Activated CD4-positive, alpha-beta memory T cell treated with anti-CD3 and anti-CD28 coated beads, Interleukin-2, amount 10 ng/mL, durations not matched to agents 7 days and 5 days (primary cell): ENCODE results near the gene WDR36. TPM values are rescaled to one million over a fixed set of nuclear protein-coding genes. Genes with fewer than 3 reads are reported as not detected.

ENCODE experiments used
- CTCF ChIA-PET: fragments of 350-600 bp; sonication (Branson Sonifier 250); formaldehyde crosslinking; loops from one replicate; lab custom pipeline; 2021; ENCODE audit warnings: antibody characterized with exemption, inconsistent platforms; lab: Charles Lee
- POLR2A ChIA-PET: fragments of 350-600 bp; sonication (Branson Sonifier 250); formaldehyde crosslinking; loops from one replicate; lab custom pipeline; 2021; ENCODE audit warnings: antibody characterized with exemption; lab: Charles Lee
- DNase-seq: peaks from one replicate; pipeline ENCODE4 v3.0.0-alpha.2; 2020
- H3K27ac Mint-ChIP-seq: one replicate; pipeline ENCODE4 v1.8.0; 2021; ENCODE audit warnings: mild to moderate bottlenecking, mixed read lengths
- H3K27me3 Mint-ChIP-seq: one replicate; pipeline ENCODE4 v1.8.0; 2021; ENCODE audit warnings: mixed read lengths
- H3K36me3 Mint-ChIP-seq: one replicate; pipeline ENCODE4 v1.8.0; 2021; ENCODE audit warnings: low read depth, mixed read lengths
- H3K4me1 Mint-ChIP-seq: one replicate; pipeline ENCODE4 v1.8.0; 2021; ENCODE audit warnings: mixed read lengths
- H3K4me3 Mint-ChIP-seq: one replicate; pipeline ENCODE4 v1.8.0; 2021; ENCODE audit warnings: mild to moderate bottlenecking, mixed read lengths
- H3K9me3 Mint-ChIP-seq: one replicate; pipeline ENCODE4 v1.8.0; 2021; ENCODE audit warnings: mixed read lengths
- total RNA-seq, 2 experiments: library from RNA; stranded (reverse); gene quantifications; one replicate each; pipeline ENCODE4 v1.2.3, GENCODE V29; 2021

Gene WDR36
- total RNA-seq, 2 experiments from 2014 or later: 21.8 to 23.2 TPM

- no peaks in the 10 kb centered on the region for H3K4me1 Mint-ChIP-seq
- no peaks in the 10 kb centered on the region for H3K9me3 Mint-ChIP-seq
- peaks cover 31% of the 10 kb centered on the region for H3K36me3 Mint-ChIP-seq
- H3K4me3 Mint-ChIP-seq: no peak overlapping the region
- no peak for DNase-seq
- CTCF ChIA-PET: no interaction called here
- POLR2A ChIA-PET: interaction anchor here (1.0 to 1.2 kb wide), 2 partner anchors 10 to 23 kb away, joined by 3 read pairs; partner anchors contain the start of gene WDR36
- H3K27me3 Mint-ChIP-seq: no peaks in the 10 kb centered on the region
- no peak overlapping the region for H3K27ac Mint-ChIP-seq
These were observed 23.1 kb downstream of the WDR36 start for GRCh38 chr5:111115229-111115628.

GRCh38 chr5:111116550-111116949 is 24.4 kb downstream of the WDR36 start:
- H3K9me3 Mint-ChIP-seq: no peaks in the 10 kb centered on the region
- CTCF ChIA-PET: no interaction called here
- peaks cover 37% of the 10 kb centered on the region for H3K36me3 Mint-ChIP-seq
- no peaks in the 10 kb centered on the region for H3K27me3 Mint-ChIP-seq
- no peak overlapping the region for H3K4me3 Mint-ChIP-seq
- no peaks in the 10 kb centered on the region for H3K4me1 Mint-ChIP-seq
- H3K27ac Mint-ChIP-seq: no peak overlapping the region
- POLR2A ChIA-PET: no interaction called here
- no peak for DNase-seq

- Mint-ChIP-seq H3K27me3 (no peaks in the 10 kb centered on the region), H3K4me1 (no peaks in the 10 kb centered on the region), H3K36me3 (peaks cover 39% of the 10 kb centered on the region), H3K4me3 (no peak overlapping the region), H3K27ac (no peak overlapping the region), H3K9me3 (no peaks in the 10 kb centered on the region)
- DNase-seq: no peak
- CTCF ChIA-PET: no interaction called here
- POLR2A ChIA-PET: no interaction called here
These were observed 25.0 kb downstream of the WDR36 start for GRCh38 chr5:111117136-111117535.

- H3K27ac Mint-ChIP-seq: no peak overlapping the region
- H3K27me3 Mint-ChIP-seq: no peaks in the 10 kb centered on the region
- DNase-seq: no peak
- no peaks in the 10 kb centered on the region for H3K4me1 Mint-ChIP-seq
- ChIA-PET POLR2A (no interaction called here), CTCF (no interaction called here)
- H3K4me3 Mint-ChIP-seq: no peak overlapping the region
- H3K36me3 Mint-ChIP-seq: peaks cover 40% of the 10 kb centered on the region
- no peaks in the 10 kb centered on the region for H3K9me3 Mint-ChIP-seq
These were observed 27.1 kb downstream of the WDR36 start for GRCh38 chr5:111119221-111119620.

GRCh38 chr5:111119856-111120255 is 27.7 kb downstream of the WDR36 start:
- Mint-ChIP-seq H3K27ac (no peak overlapping the region), H3K9me3 (no peaks in the 10 kb centered on the region), H3K36me3 (peaks cover 44% of the 10 kb centered on the region), H3K4me3 (no peak overlapping the region), H3K27me3 (no peaks in the 10 kb centered on the region), H3K4me1 (peaks cover 2% of the 10 kb centered on the region)
- CTCF ChIA-PET: no interaction called here
- POLR2A ChIA-PET: no interaction called here
- no peak for DNase-seq

GRCh38 chr5:111120911-111121310 is 28.8 kb downstream of the WDR36 start:
- H3K27ac Mint-ChIP-seq: no peak overlapping the region
- ChIA-PET POLR2A (no interaction called here), CTCF (no interaction called here)
- no peak for DNase-seq
- no peaks in the 10 kb centered on the region for H3K9me3 Mint-ChIP-seq
- no peaks in the 10 kb centered on the region for H3K27me3 Mint-ChIP-seq
- H3K36me3 Mint-ChIP-seq: peaks cover 44% of the 10 kb centered on the region
- peaks cover 2% of the 10 kb centered on the region for H3K4me1 Mint-ChIP-seq
- no peak overlapping the region for H3K4me3 Mint-ChIP-seq

GRCh38 chr5:111121926-111122325 is 29.8 kb downstream of the WDR36 start:
- ChIA-PET CTCF (no interaction called here), POLR2A (interaction anchor here (0.6 kb wide), 1 partner anchor 87 kb away, joined by 3 read pairs; no protein-coding TSS in a partner anchor)
- Mint-ChIP-seq H3K36me3 (peaks cover 55% of the 10 kb centered on the region), H3K4me3 (no peak overlapping the region), H3K27me3 (no peaks in the 10 kb centered on the region), H3K4me1 (peaks cover 2% of the 10 kb centered on the region), H3K9me3 (no peaks in the 10 kb centered on the region), H3K27ac (no peak overlapping the region)
- DNase-seq: no peak

GRCh38 chr5:111122398-111122797 is 30.2 kb downstream of the WDR36 start:
- Mint-ChIP-seq H3K4me1 (peaks cover 2% of the 10 kb centered on the region), H3K4me3 (no peak overlapping the region), H3K36me3 (peaks cover 56% of the 10 kb centered on the region), H3K27me3 (no peaks in the 10 kb centered on the region), H3K9me3 (no peaks in the 10 kb centered on the region), H3K27ac (no peak overlapping the region)
- DNase-seq: no peak
- POLR2A ChIA-PET: interaction anchor here (0.6 kb wide), 1 partner anchor 87 kb away, joined by 3 read pairs; no protein-coding TSS in a partner anchor
- CTCF ChIA-PET: no interaction called here

GRCh38 chr5:111124793-111125192 is 32.6 kb downstream of the WDR36 start:
- H3K4me3 Mint-ChIP-seq: no peak overlapping the region
- ChIA-PET CTCF (no interaction called here), POLR2A (no interaction called here)
- H3K27me3 Mint-ChIP-seq: no peaks in the 10 kb centered on the region
- peaks cover 51% of the 10 kb centered on the region for H3K36me3 Mint-ChIP-seq
- DNase-seq: no peak
- no peaks in the 10 kb centered on the region for H3K9me3 Mint-ChIP-seq
- no peak overlapping the region for H3K27ac Mint-ChIP-seq
- H3K4me1 Mint-ChIP-seq: peaks cover 2% of the 10 kb centered on the region

- no peak overlapping the region for H3K4me3 Mint-ChIP-seq
- peaks cover 40% of the 10 kb centered on the region for H3K36me3 Mint-ChIP-seq
- no peaks in the 10 kb centered on the region for H3K27me3 Mint-ChIP-seq
- ChIA-PET POLR2A (no interaction called here), CTCF (no interaction called here)
- H3K9me3 Mint-ChIP-seq: no peaks in the 10 kb centered on the region
- H3K4me1 Mint-ChIP-seq: peaks cover 2% of the 10 kb centered on the region
- no peak overlapping the region for H3K27ac Mint-ChIP-seq
- DNase-seq: no peak
These were observed 34.7 kb downstream of the WDR36 start for GRCh38 chr5:111126896-111127295.

GRCh38 chr5:111127453-111128195 is 35.5 kb downstream of the WDR36 start:
- H3K27me3 Mint-ChIP-seq: no peaks in the 10 kb centered on the region
- peaks cover 2% of the 10 kb centered on the region for H3K4me1 Mint-ChIP-seq
- no peak overlapping the region for H3K27ac Mint-ChIP-seq
- peaks cover 36% of the 10 kb centered on the region for H3K36me3 Mint-ChIP-seq
- no peak for DNase-seq
- no peak overlapping the region for H3K4me3 Mint-ChIP-seq
- no peaks in the 10 kb centered on the region for H3K9me3 Mint-ChIP-seq
- POLR2A ChIA-PET: no interaction called here
- CTCF ChIA-PET: no interaction called here

GRCh38 chr5:111129938-111130337 is 37.8 kb downstream of the WDR36 start:
- peaks cover 25% of the 10 kb centered on the region for H3K36me3 Mint-ChIP-seq
- ChIA-PET POLR2A (no interaction called here), CTCF (no interaction called here)

GRCh38 chr5:111131356-111131755 is 39.2 kb downstream of the WDR36 start:
- no peaks in the 10 kb centered on the region for H3K27me3 Mint-ChIP-seq
- peaks cover 21% of the 10 kb centered on the region for H3K36me3 Mint-ChIP-seq

More at GRCh38 chr5:111129938-111130337, 37.8 kb downstream of the WDR36 start:
- Mint-ChIP-seq H3K4me3 (no peak overlapping the region), H3K4me1 (no peaks in the 10 kb centered on the region), H3K27ac (no peak overlapping the region), H3K9me3 (no peaks in the 10 kb centered on the region), H3K27me3 (no peaks in the 10 kb centered on the region)
- DNase-seq: no peak

GRCh38 chr5:111132076-111132475 is 39.9 kb downstream of the WDR36 start:
- Mint-ChIP-seq H3K36me3 (peaks cover 13% of the 10 kb centered on the region), H3K4me3 (no peak overlapping the region), H3K4me1 (no peaks in the 10 kb centered on the region), H3K27me3 (no peaks in the 10 kb centered on the region), H3K27ac (no peak overlapping the region), H3K9me3 (no peaks in the 10 kb centered on the region)
- DNase-seq: no peak
- POLR2A ChIA-PET: no interaction called here
- CTCF ChIA-PET: no interaction called here

More at GRCh38 chr5:111131356-111131755, 39.2 kb downstream of the WDR36 start:
- Mint-ChIP-seq H3K9me3 (no peaks in the 10 kb centered on the region), H3K27ac (no peak overlapping the region), H3K4me1 (no peaks in the 10 kb centered on the region), H3K4me3 (no peak overlapping the region)
- ChIA-PET POLR2A (no interaction called here), CTCF (no interaction called here)
- DNase-seq: no peak
